Measurements from ENCODE around the gene ROR1. TPM values are rescaled to one million over a fixed set of nuclear protein-coding genes. Genes with fewer than 3 reads are reported as not detected.

The ROR1 gene
- total and polyA plus RNA-seq, 2 of the 4 experiments (the other 2 are of a cell fraction) = 4.4 to 10.0 TPM

GRCh38 chr1:63728611-63729226, 45.1 kb upstream of the ROR1 start:
- H3K27me3 ChIP-seq (ENCODE audit: control insufficient read depth, insufficient read depth, low read length) = no peaks in the 10 kb centered on the region; the same call in 1 of the 2 replicates
- WGBS, 2 experiments (ENCODE audit: extremely low coverage in 2 of 2, insufficient read length in 1 of 2) = 100% methylated on average over 4 of the region's 8 CpGs; no CpG with 5 or more reads in 1 of the 2 experiments
- no peaks in the 10 kb centered on the region for H3K9me1 ChIP-seq (ENCODE audit: insufficient read depth, low read length)
- H3K36me3 ChIP-seq (ENCODE audit: control insufficient read depth, insufficient read depth, low read length) = no peaks in the 10 kb centered on the region
- H3K56ac ChIP-seq (ENCODE audit: extremely low read depth, insufficient read depth, low read length) = no peak overlapping the region
- intact Hi-C loops (cut with micrococcal nuclease) (no loop called here), in situ Hi-C loops (cut with MboI; ENCODE audit: low sequenced_read_pairs) (no loop called here), dilution Hi-C loops (cut with HindIII; ENCODE audit: low sequenced_read_pairs, unreplicated experiment) (no loop called here)
- no peak for TF ChIP-seq BHLHE40 (IDR thresholded peaks at IDR 0.05; ENCODE audit: low read depth, low read length)
- no peak for TF ChIP-seq CEBPB (IDR thresholded peaks at IDR 0.05; ENCODE audit: low read depth, low read length)
- no peak for TF ChIP-seq ELK1 (IDR thresholded peaks at IDR 0.05; ENCODE audit: borderline replicate concordance, low read depth, low read length)
- no peak for TF ChIP-seq SMC3 (IDR thresholded peaks at IDR 0.05; ENCODE audit: low read depth, low read length)
- TF ChIP-seq POLR2A (IDR thresholded peaks at IDR 0.05; ENCODE audit: low read depth, low read length) = no peak
- TF ChIP-seq MAFK (IDR thresholded peaks at IDR 0.05; ENCODE audit: low read depth, low read length) = no peak
- no peak for TF ChIP-seq CTCF (conservative IDR thresholded peaks at IDR 0.05; ENCODE audit: low read depth, low read length)
- TF ChIP-seq MAZ (IDR thresholded peaks at IDR 0.05; ENCODE audit: borderline replicate concordance, low read depth, low read length) = no peak
- no peak for TF ChIP-seq MXI1 (IDR thresholded peaks at IDR 0.05; ENCODE audit: borderline replicate concordance, low read depth, low read length)
- no peak overlapping the region for H3K27ac ChIP-seq (ENCODE audit: insufficient read depth, low read length)
- no peak overlapping the region for H2AFZ ChIP-seq (replicated peaks; ENCODE audit: low read length, poor library complexity)
- H3K4me2 ChIP-seq (ENCODE audit: low read depth, low read length) = no peak overlapping the region
- no peak overlapping the region for H2BK5ac ChIP-seq (ENCODE audit: low read depth, low read length, poor library complexity, severe bottlenecking)
- no peak overlapping the region for H4K8ac ChIP-seq (ENCODE audit: low read depth in 2 of 2, low read length in 2 of 2)
- H3K4ac ChIP-seq (ENCODE audit: low read depth, low read length) = no peak overlapping the region
- no peaks in the 10 kb centered on the region for H3K9me3 ChIP-seq (ENCODE audit: control insufficient read depth, insufficient read depth, low read length)
- H2AK9ac ChIP-seq (replicated peaks; ENCODE audit: low read depth, low read length, poor library complexity) = no peak overlapping the region
- no peak overlapping the region for H3K4me3 ChIP-seq (ENCODE audit: insufficient read depth, low read depth, low read length)
- DNase-seq = no peak
- ChIA-PET POLR2A (ENCODE audit: unreplicated experiment) (no interaction called here), CTCF (no interaction called here)
- no peak overlapping the region for H3K23ac ChIP-seq (ENCODE audit: low read depth, low read length)
- no peaks in the 10 kb centered on the region; the same call in 1 of the 2 replicates for H4K20me1 ChIP-seq (ENCODE audit: insufficient read depth, low read length)
- no peak overlapping the region for H4K5ac ChIP-seq (ENCODE audit: low read depth, low read length)
- no peak for ATAC-seq (ENCODE audit: low read depth)
- H2BK15ac ChIP-seq (ENCODE audit: low read depth, low read length) = no peak overlapping the region
- H3K9ac ChIP-seq (ENCODE audit: low read depth, low read length) = no peak overlapping the region
- H3K14ac ChIP-seq (replicated peaks; ENCODE audit: low read depth, low read length) = no peak overlapping the region
- H2BK20ac ChIP-seq (ENCODE audit: low read depth, low read length) = no peak overlapping the region
- no peak overlapping the region for H3K18ac ChIP-seq (ENCODE audit: low read depth, low read length)
- H2BK120ac ChIP-seq (ENCODE audit: low read depth, low read length) = no peak overlapping the region
- H3K4me1 ChIP-seq (ENCODE audit: control insufficient read depth, insufficient read depth, low read length) = peaks cover 2% of the 10 kb centered on the region; the same call in 1 of the 2 replicates
- no TSS peak for BruUV-seq (replicated peaks)
- no peak overlapping the region for H4K91ac ChIP-seq (ENCODE audit: insufficient read depth, low read depth, low read length)
- H3K79me1 ChIP-seq (ENCODE audit: low read depth in 1 of 2, low read length in 2 of 2) = no peaks in the 10 kb centered on the region
- H2AK5ac ChIP-seq (ENCODE audit: low read depth, low read length) = no peak overlapping the region
